GM21447 (cell line): ENCODE results near the gene DRG2.

Experiments
- ATAC-seq: cut with Tn5 transposase; IDR thresholded peaks from one replicate; pipeline ENCODE4 v1.9.1; 2021; ENCODE audit not compliant: unreplicated experiment

Gene DRG2

DNA sequence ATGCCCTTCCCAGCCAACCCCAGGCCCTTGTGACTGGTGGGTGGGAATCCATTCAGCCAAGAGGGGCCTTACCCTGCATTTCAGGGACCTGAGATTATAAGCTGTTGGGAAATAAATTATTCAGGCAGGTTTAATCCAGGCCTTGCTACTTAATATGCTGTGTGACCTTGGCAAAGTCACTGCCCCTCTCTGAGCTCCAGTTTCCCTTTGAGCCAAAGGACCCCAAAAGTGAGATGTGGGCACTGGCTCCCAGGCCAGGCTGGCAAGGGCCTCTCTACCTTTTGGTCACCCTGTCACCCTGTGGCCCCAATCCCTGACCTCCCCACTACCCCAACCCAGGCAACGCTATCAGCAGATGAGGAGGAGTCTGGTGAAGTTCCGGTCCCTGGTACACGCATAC is 54.7 kb downstream of the DRG2 start:
- no peak for ATAC-seq

GRCh38 chr17:18143044-18143936 is 55.5 kb downstream of the DRG2 start:
- no peak for ATAC-seq

DNA sequence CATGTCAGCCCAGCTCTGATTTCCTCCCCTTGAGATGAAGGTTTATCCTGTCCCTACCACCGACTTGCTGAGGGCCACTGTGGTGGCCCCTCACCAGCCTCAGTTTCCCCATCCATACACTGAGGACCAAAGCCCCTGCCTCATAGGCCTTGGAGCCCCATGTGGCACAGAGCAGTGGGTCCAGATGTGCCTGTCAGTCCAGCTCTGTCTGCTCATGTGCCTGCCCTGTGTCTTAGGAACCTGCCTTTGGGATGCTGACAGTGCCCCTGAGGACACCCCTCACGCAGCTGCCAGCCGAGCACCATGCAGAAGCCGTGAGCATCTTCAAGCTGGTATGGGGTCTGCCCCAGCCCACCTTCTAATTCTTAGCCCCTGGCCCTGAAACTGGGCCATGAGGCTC is 56.5 kb downstream of the DRG2 start:
- no peak for ATAC-seq

- ATAC-seq, result no peak
Observed at GRCh38 chr17:18144855-18145254, 57.1 kb downstream of the DRG2 start.

DNA sequence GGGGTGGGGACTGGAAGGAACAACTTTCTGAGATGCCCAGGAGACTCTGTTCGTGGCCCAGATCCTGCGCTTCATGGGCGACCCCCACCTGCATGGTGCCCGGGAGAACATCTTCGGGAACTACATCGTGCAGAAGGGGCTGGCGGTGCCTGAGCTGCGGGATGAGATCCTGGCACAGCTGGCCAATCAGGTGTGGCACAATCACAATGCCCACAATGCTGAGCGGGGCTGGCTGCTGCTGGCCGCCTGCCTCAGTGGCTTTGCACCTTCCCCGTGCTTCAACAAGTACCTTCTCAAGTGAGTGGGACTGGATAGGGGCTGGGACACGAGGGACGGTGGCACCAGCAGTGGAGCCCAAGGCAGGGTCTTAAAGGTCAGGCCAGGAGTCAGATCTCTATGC is 58.1 kb downstream of the DRG2 start:
- ATAC-seq, result no peak

GRCh38 chr17:18146259-18146658 is 58.5 kb downstream of the DRG2 start:
- no peak for ATAC-seq

DNA sequence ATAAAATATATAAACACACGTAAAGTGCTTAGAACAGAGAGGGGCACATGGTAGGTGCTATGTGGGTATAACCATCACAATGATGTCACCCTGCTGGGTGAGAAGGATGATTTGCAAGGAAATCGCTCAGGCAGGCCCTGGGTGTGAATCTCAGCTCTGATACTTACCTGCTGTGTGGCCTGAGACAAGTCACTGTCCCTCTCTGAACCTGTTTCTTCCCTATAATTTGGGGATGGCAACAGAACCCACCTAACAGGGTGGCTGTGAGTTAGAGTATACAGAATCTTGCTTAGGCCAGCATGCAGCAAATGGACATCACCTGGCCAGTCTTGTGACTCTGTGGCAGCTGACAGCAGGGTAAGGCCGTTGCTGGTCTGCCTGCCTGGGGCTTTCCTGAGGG is 59.2 kb downstream of the DRG2 start:
- no peak for ATAC-seq

GRCh38 chr17:18148586-18148985 is 60.8 kb downstream of the DRG2 start:
- no peak for ATAC-seq

DNA sequence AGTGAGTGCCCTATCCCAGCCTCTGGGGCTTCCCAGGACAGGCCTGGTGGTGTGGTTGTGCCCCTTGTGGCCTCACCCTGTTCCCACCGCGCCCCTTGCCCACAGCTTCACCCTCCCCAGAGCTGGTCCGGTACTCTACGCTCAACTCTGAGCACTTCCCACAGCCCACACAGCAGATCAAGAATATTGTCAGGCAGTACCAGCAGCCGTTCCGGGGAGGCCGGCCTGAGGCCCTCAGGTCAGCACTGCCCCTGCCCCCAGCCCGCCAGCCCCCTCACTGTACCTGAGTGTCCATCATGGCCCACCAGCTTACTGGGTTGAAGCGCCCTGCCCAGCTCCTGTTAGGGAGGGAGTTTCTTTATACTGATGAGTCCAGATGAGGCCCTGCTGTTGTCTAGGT is 63.5 kb downstream of the DRG2 start:
- no peak for ATAC-seq

- ATAC-seq, result no peak
Observed at GRCh38 chr17:18155179-18155578, 67.4 kb downstream of the DRG2 start.

GRCh38 chr17:18156171-18156975 is 68.6 kb downstream of the DRG2 start:
- no peak for ATAC-seq

- no peak for ATAC-seq
Observed at GRCh38 chr17:18156976-18157280, 69.2 kb downstream of the DRG2 start.
